Measurements from ENCODE around the gene ITGAD. TPM values are rescaled to one million over a fixed set of nuclear protein-coding genes. Genes with fewer than 3 reads are reported as not detected.

ITGAD gene
- total RNA-seq = not detected in 2 replicates
- total RNA-seq (2013) = 0.09 TPM
- polyA plus RNA-seq = 0.10 and 0.19 TPM in 2 replicates
- polyA minus RNA-seq = 0.29 TPM in 1 of 2 replicates, not detected in the other

GRCh38 chr16:31393056-31393455 is at the start of gene ITGAD:
TSS of gene ITGAD (plus strand) at chr16:31393335. CDS start at chr16:31393361, 26 bp downstream.
- no peak for DNase-seq
- H2AFZ ChIP-seq (ENCODE audit: insufficient read depth, low read depth, low read length, poor library complexity, severe bottlenecking) = no peak within 1 kb of the TSS
- no peaks in the 10 kb centered on the region for H3K79me2 ChIP-seq (ENCODE audit: control insufficient read depth, insufficient read depth, low read length)
- no peaks in the 10 kb centered on the region for H3K36me3 ChIP-seq (replicated peaks in 1 of 2; ENCODE audit: control extremely low read depth in 1 of 2, control insufficient read depth in 1 of 2, extremely low read depth in 1 of 2, insufficient read depth in 2 of 2, low read length in 1 of 2)
- POLR2A ChIA-PET = no interaction called here
- Mint-ChIP-seq H3K9me3 (ENCODE audit: insufficient read depth) (no peaks in the 10 kb centered on the region), H3K4me1 (no peaks in the 10 kb centered on the region), H3K27ac (no peak within 1 kb of the TSS), H3K27me3 (peaks cover 13% of the 10 kb centered on the region), H3K4me3 (no peak within 1 kb of the TSS)
- no peak within 1 kb of the TSS for H3K4me2 ChIP-seq (replicated peaks; ENCODE audit: low read depth, low read length, poor library complexity, severe bottlenecking)
- intact Hi-C loops (cut with micrococcal nuclease) = no loop called here
- WGBS (ENCODE audit: insufficient coverage) = 10% methylated on average over 3 of the region's 5 CpGs
- no peaks in the 10 kb centered on the region for H3K9me3 ChIP-seq (ENCODE audit: control extremely low read depth in 1 of 3, control insufficient read depth in 2 of 3, insufficient read depth in 1 of 3, low read length in 2 of 3)
- no peaks in the 10 kb centered on the region for H3K4me1 ChIP-seq (ENCODE audit: control insufficient read depth in 2 of 2, insufficient read depth in 2 of 2, low read length in 2 of 2)
- H3K9ac ChIP-seq (ENCODE audit: low read length) = no peak within 1 kb of the TSS
- no peak within 1 kb of the TSS for H3K4me3 ChIP-seq (ENCODE audit: control extremely low read depth in 1 of 5, extremely low read depth in 1 of 5, insufficient read depth in 1 of 5, low read depth in 2 of 5, low read length in 4 of 5)
- H4K20me1 ChIP-seq (ENCODE audit: control insufficient read depth, insufficient read depth, low read length, poor library complexity, severe bottlenecking) = no peaks in the 10 kb centered on the region
- H3K27me3 ChIP-seq (replicated peaks in 1 of 4; ENCODE audit: control extremely low read depth in 1 of 4, control insufficient read depth in 3 of 4, insufficient read depth in 4 of 4, low read length in 3 of 4) = peaks cover 0 to 3% (median 0%) of the 10 kb centered on the region in 4 experiments
- TF ChIP-seq CTCF (IDR thresholded peaks at IDR 0.05) (no peak), EZH2 (IDR thresholded peaks at IDR 0.05; ENCODE audit: borderline replicate concordance, insufficient read depth, low read depth, low read length, poor library complexity, severe bottlenecking) (no peak)
- CTCF ChIA-PET = interaction anchor here (1.2 kb wide), 1 partner anchor 10 kb away, joined by 4 read pairs; no protein-coding TSS in a partner anchor
- no peak within 1 kb of the TSS for H3K27ac ChIP-seq (ENCODE audit: low read length in 2 of 2)
- no peak for ATAC-seq (ENCODE audit: low read depth)

- Mint-ChIP-seq H3K4me1 (peaks cover 41% of the 10 kb centered on the region), H3K27ac (peak overlapping the region; percentile 77), H3K9me3 (ENCODE audit: insufficient read depth) (no peaks in the 10 kb centered on the region), H3K27me3 (no peaks in the 10 kb centered on the region), H3K4me3 (peak overlapping the region; percentile 49)
- Histone ChIP-seq H3K9ac (ENCODE audit: low read length) (no peak overlapping the region), H3K27me3 (replicated peaks in 1 of 4; ENCODE audit: control extremely low read depth in 1 of 4, control insufficient read depth in 3 of 4, insufficient read depth in 4 of 4, low read length in 3 of 4) (no peaks in the 10 kb centered on the region), H3K4me3 (ENCODE audit: control extremely low read depth in 1 of 5, extremely low read depth in 1 of 5, insufficient read depth in 1 of 5, low read depth in 2 of 5, low read length in 4 of 5) (no peak overlapping the region), H3K36me3 (replicated peaks in 1 of 2; ENCODE audit: control extremely low read depth in 1 of 2, control insufficient read depth in 1 of 2, extremely low read depth in 1 of 2, insufficient read depth in 2 of 2, low read length in 1 of 2) (no peaks in the 10 kb centered on the region), H4K20me1 (ENCODE audit: control insufficient read depth, insufficient read depth, low read length, poor library complexity, severe bottlenecking) (no peaks in the 10 kb centered on the region), H3K27ac (ENCODE audit: low read length in 2 of 2) (no peak overlapping the region), H3K4me1 (ENCODE audit: control insufficient read depth in 2 of 2, insufficient read depth in 2 of 2, low read length in 2 of 2) (peaks cover 18 to 34% of the 10 kb centered on the region in 2 donors), H2AFZ (ENCODE audit: insufficient read depth, low read depth, low read length, poor library complexity, severe bottlenecking) (no peak overlapping the region), H3K4me2 (replicated peaks; ENCODE audit: low read depth, low read length, poor library complexity, severe bottlenecking) (peak overlapping the region; percentile 19), H3K79me2 (ENCODE audit: control insufficient read depth, insufficient read depth, low read length) (no peaks in the 10 kb centered on the region), H3K9me3 (ENCODE audit: control extremely low read depth in 1 of 3, control insufficient read depth in 2 of 3, insufficient read depth in 1 of 3, low read length in 2 of 3) (no peaks in the 10 kb centered on the region)
- ChIA-PET CTCF (interaction anchor here (1.2 to 1.6 kb wide), 2 partner anchors 11 to 38 kb away, joined by 3 to 10 read pairs; no protein-coding TSS in a partner anchor), POLR2A (interaction anchor here (0.7 kb wide), 1 partner anchor 130 kb away, joined by 3 read pairs; no protein-coding TSS in a partner anchor)
- intact Hi-C loops (cut with micrococcal nuclease) = loop anchor here (5.0 kb wide), 1 partner anchor 142 kb away; the partner anchor contains the start of gene PYCARD
- DNase-seq = no peak
- 53% methylated on average over 4 of the region's 9 CpGs for WGBS (ENCODE audit: insufficient coverage)
- TF ChIP-seq EZH2 (IDR thresholded peaks at IDR 0.05; ENCODE audit: borderline replicate concordance, insufficient read depth, low read depth, low read length, poor library complexity, severe bottlenecking) (no peak), CTCF (IDR thresholded peaks at IDR 0.05) (no peak)
- ATAC-seq (ENCODE audit: low read depth) = no peak
Observed at GRCh38 chr16:31344712-31345111, 48.4 kb upstream of the ITGAD start.
